Ishikawa (cell line): ENCODE results near the gene CRYBA2.

Experiments used
- YY1 ChIP-seq: IDR thresholded peaks from 2 replicates; pipeline ENCODE4 v1.6.1; 2012; ENCODE audit warnings: low read depth
- TF ChIP-seq, protein P1 (sequence below): IDR thresholded peaks from 2 replicates; pipeline ENCODE4 v1.6.1; 2012
- TF ChIP-seq, protein P2 (sequence below): IDR thresholded peaks from 2 replicates; pipeline ENCODE4 v1.6.1; 2012; ENCODE audit warnings: low read depth, mild to moderate bottlenecking

DNA sequence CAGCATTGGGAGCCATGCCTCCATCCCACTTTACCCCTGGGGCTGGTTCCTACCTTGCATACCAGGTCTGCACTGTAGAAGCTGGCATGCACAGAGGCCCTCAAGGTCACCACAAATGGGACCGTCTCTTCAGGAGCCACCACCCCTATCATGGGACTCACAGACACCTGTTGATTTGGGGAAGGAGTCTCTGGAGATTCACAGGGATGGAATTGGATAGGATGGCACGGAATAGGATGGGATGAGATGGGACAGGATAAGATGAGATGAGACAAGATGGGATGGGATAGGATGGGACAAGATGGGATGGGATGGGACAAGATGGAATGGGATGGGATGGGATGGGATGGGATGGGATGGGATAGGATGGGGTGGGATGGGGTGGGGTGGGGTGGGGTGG, 16.1 kb upstream of the CRYBA2 start:
- TF ChIP-seq, protein P1, sequence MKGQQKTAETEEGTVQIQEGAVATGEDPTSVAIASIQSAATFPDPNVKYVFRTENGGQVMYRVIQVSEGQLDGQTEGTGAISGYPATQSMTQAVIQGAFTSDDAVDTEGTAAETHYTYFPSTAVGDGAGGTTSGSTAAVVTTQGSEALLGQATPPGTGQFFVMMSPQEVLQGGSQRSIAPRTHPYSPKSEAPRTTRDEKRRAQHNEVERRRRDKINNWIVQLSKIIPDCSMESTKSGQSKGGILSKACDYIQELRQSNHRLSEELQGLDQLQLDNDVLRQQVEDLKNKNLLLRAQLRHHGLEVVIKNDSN: no peak
- no peak for TF ChIP-seq YY1
- TF ChIP-seq, protein P2, sequence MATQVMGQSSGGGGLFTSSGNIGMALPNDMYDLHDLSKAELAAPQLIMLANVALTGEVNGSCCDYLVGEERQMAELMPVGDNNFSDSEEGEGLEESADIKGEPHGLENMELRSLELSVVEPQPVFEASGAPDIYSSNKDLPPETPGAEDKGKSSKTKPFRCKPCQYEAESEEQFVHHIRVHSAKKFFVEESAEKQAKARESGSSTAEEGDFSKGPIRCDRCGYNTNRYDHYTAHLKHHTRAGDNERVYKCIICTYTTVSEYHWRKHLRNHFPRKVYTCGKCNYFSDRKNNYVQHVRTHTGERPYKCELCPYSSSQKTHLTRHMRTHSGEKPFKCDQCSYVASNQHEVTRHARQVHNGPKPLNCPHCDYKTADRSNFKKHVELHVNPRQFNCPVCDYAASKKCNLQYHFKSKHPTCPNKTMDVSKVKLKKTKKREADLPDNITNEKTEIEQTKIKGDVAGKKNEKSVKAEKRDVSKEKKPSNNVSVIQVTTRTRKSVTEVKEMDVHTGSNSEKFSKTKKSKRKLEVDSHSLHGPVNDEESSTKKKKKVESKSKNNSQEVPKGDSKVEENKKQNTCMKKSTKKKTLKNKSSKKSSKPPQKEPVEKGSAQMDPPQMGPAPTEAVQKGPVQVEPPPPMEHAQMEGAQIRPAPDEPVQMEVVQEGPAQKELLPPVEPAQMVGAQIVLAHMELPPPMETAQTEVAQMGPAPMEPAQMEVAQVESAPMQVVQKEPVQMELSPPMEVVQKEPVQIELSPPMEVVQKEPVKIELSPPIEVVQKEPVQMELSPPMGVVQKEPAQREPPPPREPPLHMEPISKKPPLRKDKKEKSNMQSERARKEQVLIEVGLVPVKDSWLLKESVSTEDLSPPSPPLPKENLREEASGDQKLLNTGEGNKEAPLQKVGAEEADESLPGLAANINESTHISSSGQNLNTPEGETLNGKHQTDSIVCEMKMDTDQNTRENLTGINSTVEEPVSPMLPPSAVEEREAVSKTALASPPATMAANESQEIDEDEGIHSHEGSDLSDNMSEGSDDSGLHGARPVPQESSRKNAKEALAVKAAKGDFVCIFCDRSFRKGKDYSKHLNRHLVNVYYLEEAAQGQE: no peak
